HCT116 (cell line): ENCODE data around the gene CLGN. TPM values are rescaled to one million over a fixed set of nuclear protein-coding genes. Genes with fewer than 3 reads are reported as not detected.

Experiments used
- ATAC-seq: fragments of 200-7000 bp; cut with Tn5 transposase; 2 replicates; pipeline ENCODE4 v1.9.1; 2020; ENCODE audit warnings: mild to moderate bottlenecking, moderate library complexity
- BruUV-seq: library from RNA; stranded (reverse); fragments of 400-500 nt; replicated peaks from 2 replicates; lab custom pipeline; 2021; lab: Mats Ljungman, UMichigan
- CTCF ChIA-PET: fragments of 300-600 bp; sonication (Branson Sonifier 250); formaldehyde crosslinking; loops from one replicate; lab custom pipeline; 2021; ENCODE audit warnings: antibody characterized with exemption; lab: Charles Lee
- POLR2A ChIA-PET: fragments of 300-600, 350-600 bp; sonication (Branson Sonifier 250); formaldehyde crosslinking; loops from one replicate; lab custom pipeline; 2021; ENCODE audit warnings: antibody characterized with exemption; lab: Charles Lee
- RAD21 ChIA-PET, 2 experiments: fragments of 300-600 bp; sonication (Branson Sonifier 250); formaldehyde crosslinking; loops; one replicate each; lab custom pipeline; 2023; ENCODE audit warnings: low total read pairs in 2 of 2; ENCODE audit not compliant: uncharacterized antibody in 2 of 2, unreplicated experiment in 2 of 2, low non-redundant PET in 1 of 2; lab: Charles Lee
- DNase-seq: peaks from one replicate; pipeline ENCODE4 v3.0.0-alpha.2; 2010; ENCODE audit warnings: low read depth, low spot score
- H2AFZ ChIP-seq: fragments of 200-600 bp; shearing (Covaris generic), sonication (generic); 2 replicates; pipeline ENCODE4 v1.6.1; 2017; ENCODE audit warnings: low read depth, mixed run types, mixed read lengths, antibody characterized with exemption, low read length; ENCODE audit not compliant: poor library complexity, severe bottlenecking
- H3K27ac ChIP-seq: 2 replicates; pipeline ENCODE4 v1.5.1; 2012; ENCODE audit warnings: low read depth, low read length
- H3K27me3 ChIP-seq: fragments of 200-600 bp; sonication (generic); 2 replicates; pipeline ENCODE4 v1.6.1; 2016; ENCODE audit warnings: mixed run types, low read length, mixed read lengths; ENCODE audit not compliant: insufficient read depth
- H3K36me3 ChIP-seq, 2 experiments: fragments of 200-500 bp in 1 of 2; fragments of 200-600 bp in 1 of 2; sonication (Bioruptor generic) in 1 of 2; sonication (generic) in 1 of 2; 2 replicates each; pipeline versions ENCODE4 v1.5.1 to v1.6.1; 2014 to 2016; ENCODE audit warnings: low read length in 2 of 2, inconsistent platforms in 1 of 2, mixed read lengths in 1 of 2, mixed run types in 1 of 2; ENCODE audit not compliant: insufficient read depth in 2 of 2, control insufficient read depth in 1 of 2
- H3K4me1 ChIP-seq, 2 experiments: fragments of 200-600 bp in 1 of 2; sonication (generic) in 1 of 2; 2 replicates each; pipeline versions ENCODE4 v1.5.1 to v1.6.1; 2012 to 2017; ENCODE audit warnings: low read length in 2 of 2, inconsistent platforms in 1 of 2, mild to moderate bottlenecking in 1 of 2, mixed read lengths in 1 of 2, mixed run types in 1 of 2, moderate library complexity in 1 of 2; ENCODE audit not compliant: insufficient read depth in 2 of 2, control insufficient read depth in 1 of 2
- H3K4me2 ChIP-seq: fragments of 200-600 bp; sonication (generic); 2 replicates; pipeline ENCODE4 v1.6.1; 2017; ENCODE audit warnings: mixed run types, low read length, mixed read lengths
- H3K4me3 ChIP-seq, 2 experiments: fragments of 200-600 bp in 1 of 2; sonication (generic) in 1 of 2; replicated peaks in 1 of 2; 2 replicates each; pipeline ENCODE4 v1.5.1; 2011 to 2016; ENCODE audit warnings: low read length in 2 of 2, control low read depth in 1 of 2, low read depth in 1 of 2, mild to moderate bottlenecking in 1 of 2, mixed read lengths in 1 of 2, mixed run types in 1 of 2
- H3K79me2 ChIP-seq: fragments of 200-600 bp; sonication (generic); 2 replicates; pipeline ENCODE4 v1.6.1; 2017; ENCODE audit warnings: mild to moderate bottlenecking, mixed run types, low read length, moderate library complexity, mixed read lengths; ENCODE audit not compliant: insufficient read depth
- H3K9ac ChIP-seq: fragments of 200-600 bp; sonication (generic); 2 replicates; pipeline ENCODE4 v1.6.1; 2016; ENCODE audit warnings: low read length, mixed read lengths
- H3K9me2 ChIP-seq: fragments of 200-600 bp; sonication (generic), shearing (Covaris generic); 2 replicates; pipeline ENCODE4 v1.6.1; 2017; ENCODE audit warnings: mixed run types, mild to moderate bottlenecking, moderate library complexity; ENCODE audit not compliant: insufficient read depth
- H3K9me3 ChIP-seq, 2 experiments: fragments of 200-500 bp in 1 of 2; fragments of 200-600 bp in 1 of 2; sonication (Bioruptor generic) in 1 of 2; sonication (generic) in 1 of 2; 2 replicates each; pipeline ENCODE4 v1.6.1; 2014 to 2017; ENCODE audit warnings: low read length in 2 of 2, mixed read lengths in 2 of 2, inconsistent platforms in 1 of 2, low read depth in 1 of 2, mild to moderate bottlenecking in 1 of 2, mixed run types in 1 of 2, moderate library complexity in 1 of 2; ENCODE audit not compliant: control insufficient read depth in 1 of 2, insufficient read depth in 1 of 2
- H4K20me1 ChIP-seq: fragments of 200-600 bp; sonication (generic), shearing (Covaris generic); 2 replicates; pipeline ENCODE4 v1.6.1; 2017; ENCODE audit warnings: mixed run types, mild to moderate bottlenecking, moderate library complexity; ENCODE audit not compliant: insufficient read depth
- ATF3 ChIP-seq: IDR thresholded peaks from 2 replicates; pipeline ENCODE4 v1.6.1; 2012
- CBX3 ChIP-seq: IDR thresholded peaks from 2 replicates; pipeline ENCODE4 v1.6.1; 2012; ENCODE audit warnings: low read depth
- CEBPB ChIP-seq: IDR thresholded peaks from 2 replicates; pipeline ENCODE4 v1.6.1; 2012; ENCODE audit warnings: low read depth
- CTCF ChIP-seq, 3 experiments: fragments of 200-600 bp in 1 of 3; sonication (generic) in 1 of 3; IDR thresholded peaks in 2 of 3; conservative IDR thresholded peaks in 1 of 3; 2 replicates each; pipeline ENCODE4 v1.5.1; 2012 to 2017; ENCODE audit warnings: low read depth in 2 of 3, low read length in 2 of 3, antibody characterized with exemption in 1 of 3, borderline replicate concordance in 1 of 3, control low read depth in 1 of 3, mild to moderate bottlenecking in 1 of 3, mixed read lengths in 1 of 3, mixed run types in 1 of 3, moderate library complexity in 1 of 3; ENCODE audit not compliant: insufficient read depth in 1 of 3
- EGR1 ChIP-seq: IDR thresholded peaks from 2 replicates; pipeline ENCODE4 v1.6.1; 2012; ENCODE audit warnings: low read depth
- ELF1 ChIP-seq: IDR thresholded peaks from 2 replicates; pipeline ENCODE4 v1.6.1; 2012; ENCODE audit warnings: low read depth, borderline replicate concordance
- EZH2 ChIP-seq: fragments of 200-600 bp; sonication (generic); IDR thresholded peaks from 2 replicates; pipeline ENCODE4 v1.6.1; 2017; ENCODE audit warnings: antibody characterized with exemption, mixed run types
- FOSL1 ChIP-seq: IDR thresholded peaks from 2 replicates; pipeline ENCODE4 v1.6.1; 2012; ENCODE audit warnings: low read depth
- JUND ChIP-seq: IDR thresholded peaks from 2 replicates; pipeline ENCODE4 v1.6.1; 2012
- POLR2AphosphoS5 ChIP-seq: IDR thresholded peaks from 2 replicates; pipeline ENCODE4 v1.6.1; 2011; ENCODE audit warnings: mild to moderate bottlenecking, low read depth, low read length, moderate library complexity
- RAD21 ChIP-seq: IDR thresholded peaks from 2 replicates; pipeline ENCODE4 v1.6.1; 2012; ENCODE audit warnings: low read depth, mild to moderate bottlenecking
- SIN3A ChIP-seq: IDR thresholded peaks from 2 replicates; pipeline ENCODE4 v1.6.1; 2012; ENCODE audit warnings: low read depth
- SP1 ChIP-seq: IDR thresholded peaks from 2 replicates; pipeline ENCODE4 v1.6.1; 2012; ENCODE audit warnings: low read depth
- SRF ChIP-seq: IDR thresholded peaks from 2 replicates; pipeline ENCODE4 v1.6.1; 2012; ENCODE audit warnings: low read depth
- TCF7L2 ChIP-seq: IDR thresholded peaks from 2 replicates; pipeline ENCODE4 v1.7.0; 2011; ENCODE audit warnings: borderline replicate concordance, inconsistent platforms; ENCODE audit not compliant: insufficient read depth, insufficient read length; ENCODE audit errors: extremely low read depth
- YY1 ChIP-seq: IDR thresholded peaks from 2 replicates; pipeline ENCODE4 v1.6.1; 2011; ENCODE audit warnings: low read length, low read depth, moderate library complexity, mild to moderate bottlenecking; ENCODE audit not compliant: insufficient replicate concordance; ENCODE audit errors: extremely low read depth
- intact Hi-C: fragments of 100-400 bp; cut with micrococcal nuclease; formaldehyde crosslinking; loops from 2 replicates; pipeline ENCODE4 v1.10.0; 2022
- total RNA-seq: library from RNA; stranded (reverse); gene quantifications from one replicate; pipeline ENCODE4 v1.2.1, GENCODE V29; 2021; ENCODE audit not compliant: unreplicated experiment
- TF ChIP-seq, protein P1 (sequence below): IDR thresholded peaks from 2 replicates; pipeline ENCODE4 v1.6.1; 2012; ENCODE audit warnings: low read depth
- TF ChIP-seq, protein P2 (sequence below): IDR thresholded peaks from 2 replicates; pipeline ENCODE4 v1.6.1; 2011; ENCODE audit warnings: mild to moderate bottlenecking, low read length, moderate library complexity; ENCODE audit not compliant: insufficient replicate concordance; ENCODE audit errors: extremely low read depth

CLGN gene
- total RNA-seq, 1 experiment from 2014 or later, result 1.4 TPM

DNA sequence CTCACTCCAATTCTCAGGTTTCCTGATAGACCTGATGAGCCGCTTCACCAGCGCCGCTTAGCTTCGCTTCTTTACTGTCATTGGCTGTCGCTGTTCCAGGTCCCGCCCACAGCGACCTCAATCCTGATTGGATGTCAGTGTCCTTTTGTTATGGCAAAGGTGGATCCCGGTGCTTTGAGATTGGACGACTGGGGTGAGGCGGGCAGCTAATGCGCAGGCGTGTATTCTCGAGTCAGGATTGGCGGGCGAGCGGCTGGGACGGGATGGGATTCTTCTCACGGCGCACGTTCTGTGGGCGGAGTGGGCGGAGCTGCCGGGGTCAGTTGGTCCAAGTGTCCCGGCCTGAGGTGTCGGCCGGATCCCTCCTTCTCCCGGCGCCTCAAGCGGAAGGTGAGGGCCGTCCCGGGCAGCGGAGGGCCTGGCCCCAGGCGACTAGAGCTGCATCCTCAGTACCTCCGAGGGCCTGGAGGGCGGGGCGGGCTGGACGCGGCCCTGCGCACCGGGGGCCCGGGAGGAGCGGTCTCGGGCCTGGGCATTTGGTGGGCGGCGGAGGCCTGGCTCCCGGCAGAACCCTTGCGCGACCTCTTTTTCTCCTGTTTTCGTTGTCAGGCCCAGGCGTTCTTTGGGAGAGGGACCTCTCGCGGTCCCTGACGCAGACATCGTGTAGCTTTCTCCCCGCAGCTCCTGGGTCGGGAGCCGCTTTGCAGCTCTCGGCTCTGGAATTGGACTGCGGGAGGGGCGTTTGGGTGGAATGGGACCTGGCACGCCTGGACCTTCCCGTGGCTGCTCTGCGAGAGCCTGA is 53.9 kb downstream of the CLGN start, which contains the start of gene SCOC:
Gene SCOC (plus strand): TSS at position 319 of the 802 bp plus-strand sequence. CDS start 5,525 bp downstream, outside the sequence.
- intact Hi-C loops, result loop anchor here (5.0 kb wide), 1 partner anchor 149 kb away; the partner anchor contains the start of gene ELMOD2
- H3K4me2 ChIP-seq, result peak within 1 kb of the TSS; percentile 88
- ChIA-PET CTCF (interaction anchor here (0.9 to 2.9 kb wide), 7 partner anchors 14 to 717 kb away, joined by 3 to 35 read pairs (median 5); partner anchors contain the start of gene ELMOD2), POLR2A (interaction anchor here (0.6 to 1.9 kb wide), 6 partner anchors 9 to 717 kb away, joined by 3 to 9 read pairs (median 4); no protein-coding TSS in a partner anchor), RAD21 (no interaction called here)
- H4K20me1 ChIP-seq, result no peaks in the 10 kb centered on the region
- peak; percentile 98 for DNase-seq
- peaks cover 50% of the 10 kb centered on the region for H3K79me2 ChIP-seq
- peaks cover 5 to 19% of the 10 kb centered on the region in 2 experiments for H3K4me1 ChIP-seq
- peak; percentile 94 for ATAC-seq
- BruUV-seq, result no TSS peak
- no peaks in the 10 kb centered on the region; a peak in 1 of 4 replicates for H3K36me3 ChIP-seq
- H3K4me3 ChIP-seq, result peak within 1 kb of the TSS; percentile 77 to 84
- H3K27me3 ChIP-seq, result no peaks in the 10 kb centered on the region
- H2AFZ ChIP-seq, result peak within 1 kb of the TSS; percentile 51
- H3K9me2 ChIP-seq, result no peaks in the 10 kb centered on the region
- H3K9me3 ChIP-seq, result no peaks in the 10 kb centered on the region
- H3K27ac ChIP-seq, result peak within 1 kb of the TSS; percentile 88
- H3K9ac ChIP-seq, result peak within 1 kb of the TSS; percentile 80
- TF ChIP-seq TCF7L2 (no peak), SP1 (peak; percentile 93), SRF (no peak), CBX3 (no peak; the same call in 1 of the 2 replicates), EGR1 (peak; percentile 95), POLR2AphosphoS5 (peak; percentile 67), JUND (no peak), FOSL1 (no peak), RAD21 (no peak), CTCF (IDR thresholded peaks at IDR 0.05 in 2 of 3, conservative IDR thresholded peaks at IDR 0.05 in 1 of 3; ENCODE audit: borderline replicate concordance in 1 of 3, insufficient read depth in 1 of 3, low read depth in 2 of 3, low read length in 2 of 3) (no peak), YY1 (peak; percentile 45), ATF3 (no peak), SIN3A (peak; percentile 87), CEBPB (no peak), EZH2 (no peak), ELF1 (no peak)
- TF ChIP-seq, protein P1, sequence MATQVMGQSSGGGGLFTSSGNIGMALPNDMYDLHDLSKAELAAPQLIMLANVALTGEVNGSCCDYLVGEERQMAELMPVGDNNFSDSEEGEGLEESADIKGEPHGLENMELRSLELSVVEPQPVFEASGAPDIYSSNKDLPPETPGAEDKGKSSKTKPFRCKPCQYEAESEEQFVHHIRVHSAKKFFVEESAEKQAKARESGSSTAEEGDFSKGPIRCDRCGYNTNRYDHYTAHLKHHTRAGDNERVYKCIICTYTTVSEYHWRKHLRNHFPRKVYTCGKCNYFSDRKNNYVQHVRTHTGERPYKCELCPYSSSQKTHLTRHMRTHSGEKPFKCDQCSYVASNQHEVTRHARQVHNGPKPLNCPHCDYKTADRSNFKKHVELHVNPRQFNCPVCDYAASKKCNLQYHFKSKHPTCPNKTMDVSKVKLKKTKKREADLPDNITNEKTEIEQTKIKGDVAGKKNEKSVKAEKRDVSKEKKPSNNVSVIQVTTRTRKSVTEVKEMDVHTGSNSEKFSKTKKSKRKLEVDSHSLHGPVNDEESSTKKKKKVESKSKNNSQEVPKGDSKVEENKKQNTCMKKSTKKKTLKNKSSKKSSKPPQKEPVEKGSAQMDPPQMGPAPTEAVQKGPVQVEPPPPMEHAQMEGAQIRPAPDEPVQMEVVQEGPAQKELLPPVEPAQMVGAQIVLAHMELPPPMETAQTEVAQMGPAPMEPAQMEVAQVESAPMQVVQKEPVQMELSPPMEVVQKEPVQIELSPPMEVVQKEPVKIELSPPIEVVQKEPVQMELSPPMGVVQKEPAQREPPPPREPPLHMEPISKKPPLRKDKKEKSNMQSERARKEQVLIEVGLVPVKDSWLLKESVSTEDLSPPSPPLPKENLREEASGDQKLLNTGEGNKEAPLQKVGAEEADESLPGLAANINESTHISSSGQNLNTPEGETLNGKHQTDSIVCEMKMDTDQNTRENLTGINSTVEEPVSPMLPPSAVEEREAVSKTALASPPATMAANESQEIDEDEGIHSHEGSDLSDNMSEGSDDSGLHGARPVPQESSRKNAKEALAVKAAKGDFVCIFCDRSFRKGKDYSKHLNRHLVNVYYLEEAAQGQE, result no peak
- TF ChIP-seq, protein P2, sequence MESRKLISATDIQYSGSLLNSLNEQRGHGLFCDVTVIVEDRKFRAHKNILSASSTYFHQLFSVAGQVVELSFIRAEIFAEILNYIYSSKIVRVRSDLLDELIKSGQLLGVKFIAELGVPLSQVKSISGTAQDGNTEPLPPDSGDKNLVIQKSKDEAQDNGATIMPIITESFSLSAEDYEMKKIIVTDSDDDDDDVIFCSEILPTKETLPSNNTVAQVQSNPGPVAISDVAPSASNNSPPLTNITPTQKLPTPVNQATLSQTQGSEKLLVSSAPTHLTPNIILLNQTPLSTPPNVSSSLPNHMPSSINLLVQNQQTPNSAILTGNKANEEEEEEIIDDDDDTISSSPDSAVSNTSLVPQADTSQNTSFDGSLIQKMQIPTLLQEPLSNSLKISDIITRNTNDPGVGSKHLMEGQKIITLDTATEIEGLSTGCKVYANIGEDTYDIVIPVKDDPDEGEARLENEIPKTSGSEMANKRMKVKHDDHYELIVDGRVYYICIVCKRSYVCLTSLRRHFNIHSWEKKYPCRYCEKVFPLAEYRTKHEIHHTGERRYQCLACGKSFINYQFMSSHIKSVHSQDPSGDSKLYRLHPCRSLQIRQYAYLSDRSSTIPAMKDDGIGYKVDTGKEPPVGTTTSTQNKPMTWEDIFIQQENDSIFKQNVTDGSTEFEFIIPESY, result no peak
